HepG2 (cell line): ENCODE data around the gene UBAP1. TPM values are rescaled to one million over a fixed set of nuclear protein-coding genes. Genes with fewer than 3 reads are reported as not detected.

ENCODE experiments used
- ATAC-seq: fragments of 200-7000 bp; cut with Tn5 transposase; 3 replicates; pipeline ENCODE4 v1.9.1; 2020; ENCODE audit warnings: mild to moderate bottlenecking, moderate library complexity
- BruUV-seq: library from RNA; stranded (reverse); fragments of 400-500 nt; replicated peaks from 2 replicates; lab custom pipeline; 2021; lab: Mats Ljungman, UMichigan
- CTCF ChIA-PET: fragments of 300-600 bp; formaldehyde crosslinking; extraction: SDS; loops from one replicate; lab custom pipeline; 2021; ENCODE audit warnings: low total read pairs, inconsistent platforms, low intra/inter-chr PET ratio; lab: Yijun Ruan, JAX
- POLR2A ChIA-PET: fragments of 350-600 bp; sonication (Branson Sonifier 250); formaldehyde crosslinking; loops from one replicate; lab custom pipeline; 2020; ENCODE audit warnings: antibody characterized with exemption, inconsistent platforms; lab: Yijun Ruan, JAX
- DNase-seq: peaks from one replicate; pipeline ENCODE4 v3.0.0-alpha.2; 2015; ENCODE audit warnings: low spot score
- FAIRE-seq: peaks from 3 replicates; lab custom pipeline; 2011; peaks lifted over from hg19 to GRCh38; lab: Jason Lieb, UNC
- H2AFZ ChIP-seq: one replicate; pipeline ENCODE4 v1.6.1; 2011; ENCODE audit warnings: low read length, inconsistent platforms
- H3K27ac ChIP-seq: fragments of 300-600 bp; 3 replicates; pipeline ENCODE4 v1.8.0; 2011; ENCODE audit warnings: mixed run types, mild to moderate bottlenecking, mixed read lengths, low read length, inconsistent platforms; ENCODE audit not compliant: insufficient read depth; ENCODE audit errors: extremely low read length
- H3K27me3 ChIP-seq, 2 experiments: fragments of 200-600 bp in 1 of 2; 2 replicates in 1 of 2; 3 replicates in 1 of 2; pipeline versions ENCODE4 v1.6.0 to v1.8.0; 2011; ENCODE audit warnings: low read length in 2 of 2, mild to moderate bottlenecking in 2 of 2, moderate library complexity in 2 of 2, inconsistent platforms in 1 of 2; ENCODE audit not compliant: insufficient read depth in 2 of 2, control insufficient read depth in 1 of 2
- H3K36me3 ChIP-seq, 2 experiments: fragments of 200-600 bp in 1 of 2; replicated peaks in 1 of 2; 2 replicates in 1 of 2; 3 replicates in 1 of 2; pipeline versions ENCODE4 v1.5.1 to v1.8.0; 2011; ENCODE audit warnings: low read length in 2 of 2, inconsistent platforms in 1 of 2; ENCODE audit not compliant: insufficient read depth in 2 of 2, control insufficient read depth in 1 of 2
- H3K4me1 ChIP-seq: 2 replicates; pipeline ENCODE4 v1.5.1; 2012; ENCODE audit warnings: low read length, inconsistent platforms; ENCODE audit not compliant: insufficient read depth
- H3K4me2 ChIP-seq: 2 replicates; pipeline ENCODE4 v1.6.0; 2011; ENCODE audit warnings: low read depth, low read length, inconsistent platforms
- H3K4me3 ChIP-seq, 3 experiments: fragments of 200-600 bp in 1 of 3; sonication (generic), shearing (Covaris generic) in 1 of 3; replicated peaks in 1 of 3; 2 replicates each; pipeline ENCODE4 v1.5.1; 2011 to 2016; ENCODE audit warnings: low read length in 3 of 3, inconsistent platforms in 2 of 3, low read depth in 2 of 3, mild to moderate bottlenecking in 2 of 3, control low read depth in 1 of 3, mixed read lengths in 1 of 3; ENCODE audit not compliant: insufficient read depth in 1 of 3
- H3K79me2 ChIP-seq: one replicate; pipeline ENCODE4 v1.6.1; 2011; ENCODE audit warnings: low read length, inconsistent platforms; ENCODE audit not compliant: insufficient read depth
- H3K9ac ChIP-seq: 2 replicates; pipeline ENCODE4 v1.6.0; 2011; ENCODE audit warnings: mild to moderate bottlenecking, low read depth, low read length, inconsistent platforms; ENCODE audit not compliant: insufficient read depth
- H3K9me3 ChIP-seq: 2 replicates; pipeline ENCODE4 v1.5.1; 2012; ENCODE audit warnings: mild to moderate bottlenecking, low read length
- H4K20me1 ChIP-seq: 2 replicates; pipeline ENCODE4 v1.6.0; 2011; ENCODE audit warnings: inconsistent platforms, mild to moderate bottlenecking, low read length, moderate library complexity; ENCODE audit not compliant: insufficient read depth
- HNF4G ChIP-seq, 2 experiments: sonication (generic) in 1 of 2; formaldehyde crosslinking in 1 of 2; IDR thresholded peaks; 2 replicates each; pipeline versions ENCODE4 v1.4.0 to v1.6.1; 2011 to 2020; ENCODE audit warnings: borderline replicate concordance in 2 of 2, low read depth in 2 of 2, mild to moderate bottlenecking in 2 of 2, low read length in 1 of 2, missing genetic modification reagents in 1 of 2, moderate library complexity in 1 of 2
- NR1H2 ChIP-seq: sonication (generic); formaldehyde crosslinking; IDR thresholded peaks from 2 replicates; pipeline ENCODE4 v1.8.1; 2022; ENCODE audit warnings: low read depth, missing genetic modification reagents, borderline replicate concordance
- ZNF121 ChIP-seq: sonication (generic); formaldehyde crosslinking; IDR thresholded peaks from 2 replicates; pipeline ENCODE4 v1.5.0; 2020; ENCODE audit warnings: mild to moderate bottlenecking, missing genetic modification reagents
- ZNF317 ChIP-seq: sonication (generic); formaldehyde crosslinking; IDR thresholded peaks from 2 replicates; pipeline ENCODE4 v1.5.0; 2020; ENCODE audit warnings: mild to moderate bottlenecking, missing genetic modification reagents
- ZNF850 ChIP-seq: sonication (generic); formaldehyde crosslinking; conservative IDR thresholded peaks from 2 replicates; pipeline ENCODE4 v1.9.0; 2021; ENCODE audit warnings: mild to moderate bottlenecking, missing genetic modification reagents
- WGBS: methylation state at CpG from one replicate; pipeline ENCODE4 v1.1.6; 2017; ENCODE audit warnings: low lambda C conversion rate; 5-methylcytosine and 5-hydroxymethylcytosine counted together
- in situ Hi-C: cut with HindIII; loops from 2 replicates; pipeline ENCODE4 v1.10.0; 2017; ENCODE audit warnings: low pct_unique_long_range_greater_than_20kb; ENCODE audit not compliant: extremely low pct_ligation_motif_present
- intact Hi-C: fragments of 100-400 bp; cut with micrococcal nuclease; formaldehyde crosslinking; loops from one replicate; pipeline ENCODE4 v1.10.0; 2022; ENCODE audit not compliant: unreplicated experiment
- polyA plus RNA-seq, 8 experiments: library from polyadenylated mRNA; depleted of rRNA in 3 of 8; stranded (reverse) in 7 of 8; unstranded in 1 of 8; fragments of >200 nt; fragmentation: Illumina TruSeq in 4 of 8; extraction: Trizol in 4 of 8; gene quantifications; 2 replicates each; pipeline versions ENCODE4 v1.2.1 to v1.2.3, GENCODE V29; 2011 to 2016; ENCODE audit warnings: low read depth in 4 of 8, missing spikeins in 1 of 8, mixed read lengths in 1 of 8; ENCODE audit not compliant: insufficient read depth in 1 of 8
- total RNA-seq, 5 experiments: library from RNA; depleted of rRNA; stranded (reverse); fragments of >200 nt; fragmentation: Illumina TruSeq; extraction: Trizol; gene quantifications; 2 replicates each; pipeline ENCODE4 v1.2.3, GENCODE V29; 2016; ENCODE audit warnings: low read depth in 1 of 5
- TF ChIP-seq, protein P1 (sequence below): sonication (generic); formaldehyde crosslinking; IDR thresholded peaks from 2 replicates; pipeline ENCODE4 v1.5.0; 2020; ENCODE audit warnings: missing genetic modification reagents
- TF ChIP-seq, protein P2 (sequence below): sonication (generic); formaldehyde crosslinking; IDR thresholded peaks from 2 replicates; pipeline ENCODE4 v1.4.0; 2020; ENCODE audit warnings: missing genetic modification reagents
- TF ChIP-seq, protein P3 (sequence below): sonication (generic); formaldehyde crosslinking; IDR thresholded peaks from 2 replicates; pipeline ENCODE4 v1.5.0; 2020; ENCODE audit warnings: mild to moderate bottlenecking, missing genetic modification reagents
- TF ChIP-seq, protein P4 (sequence below): IDR thresholded peaks from 2 replicates; pipeline ENCODE4 v1.6.1; 2016; ENCODE audit warnings: mild to moderate bottlenecking, missing biosample characterization, missing genetic modification reagents

The UBAP1 gene
- total and polyA plus RNA-seq, 2 of the 13 experiments (the other 11 are each of a cell fraction or from before 2014, with no cell fraction given): 19.5 to 40.5 TPM

DNA sequence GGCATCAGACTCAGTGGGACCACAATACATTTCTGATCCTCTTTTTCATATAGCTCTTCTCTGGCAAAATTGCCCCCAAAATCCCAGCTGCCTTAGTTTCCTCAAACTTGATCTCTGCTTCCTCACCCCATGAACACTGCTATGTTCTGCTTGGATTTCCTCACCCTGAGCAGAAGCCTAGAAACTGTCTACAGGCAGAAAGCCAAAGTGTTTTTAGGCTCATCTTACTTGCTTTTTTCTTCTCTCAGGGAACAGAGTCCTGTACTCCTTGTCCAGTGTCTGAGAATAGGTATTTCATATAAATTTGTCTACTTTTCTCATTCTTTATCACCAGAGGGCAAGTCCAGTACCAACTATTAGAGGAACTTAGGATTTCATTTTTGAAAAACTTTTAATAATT lies 21.5 kb upstream of the UBAP1 start (continued):
- TF ChIP-seq ZNF317 (no peak), ZNF850 (CRISPR knock-in tag) (no peak), HNF4G (IDR thresholded peaks at IDR 0.05; ENCODE audit: borderline replicate concordance, low read depth, low read length) (no peak), HNF4G (CRISPR knock-in tag; IDR thresholded peaks at IDR 0.05; ENCODE audit: borderline replicate concordance, low read depth) (no peak), NR1H2 (CRISPR knock-in tag) (no peak)
- TF ChIP-seq, protein P1, sequence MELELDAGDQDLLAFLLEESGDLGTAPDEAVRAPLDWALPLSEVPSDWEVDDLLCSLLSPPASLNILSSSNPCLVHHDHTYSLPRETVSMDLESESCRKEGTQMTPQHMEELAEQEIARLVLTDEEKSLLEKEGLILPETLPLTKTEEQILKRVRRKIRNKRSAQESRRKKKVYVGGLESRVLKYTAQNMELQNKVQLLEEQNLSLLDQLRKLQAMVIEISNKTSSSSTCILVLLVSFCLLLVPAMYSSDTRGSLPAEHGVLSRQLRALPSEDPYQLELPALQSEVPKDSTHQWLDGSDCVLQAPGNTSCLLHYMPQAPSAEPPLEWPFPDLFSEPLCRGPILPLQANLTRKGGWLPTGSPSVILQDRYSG (CRISPR knock-in tag): no peak
- TF ChIP-seq, protein P2, sequence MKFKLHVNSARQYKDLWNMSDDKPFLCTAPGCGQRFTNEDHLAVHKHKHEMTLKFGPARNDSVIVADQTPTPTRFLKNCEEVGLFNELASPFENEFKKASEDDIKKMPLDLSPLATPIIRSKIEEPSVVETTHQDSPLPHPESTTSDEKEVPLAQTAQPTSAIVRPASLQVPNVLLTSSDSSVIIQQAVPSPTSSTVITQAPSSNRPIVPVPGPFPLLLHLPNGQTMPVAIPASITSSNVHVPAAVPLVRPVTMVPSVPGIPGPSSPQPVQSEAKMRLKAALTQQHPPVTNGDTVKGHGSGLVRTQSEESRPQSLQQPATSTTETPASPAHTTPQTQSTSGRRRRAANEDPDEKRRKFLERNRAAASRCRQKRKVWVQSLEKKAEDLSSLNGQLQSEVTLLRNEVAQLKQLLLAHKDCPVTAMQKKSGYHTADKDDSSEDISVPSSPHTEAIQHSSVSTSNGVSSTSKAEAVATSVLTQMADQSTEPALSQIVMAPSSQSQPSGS: no peak

DNA sequence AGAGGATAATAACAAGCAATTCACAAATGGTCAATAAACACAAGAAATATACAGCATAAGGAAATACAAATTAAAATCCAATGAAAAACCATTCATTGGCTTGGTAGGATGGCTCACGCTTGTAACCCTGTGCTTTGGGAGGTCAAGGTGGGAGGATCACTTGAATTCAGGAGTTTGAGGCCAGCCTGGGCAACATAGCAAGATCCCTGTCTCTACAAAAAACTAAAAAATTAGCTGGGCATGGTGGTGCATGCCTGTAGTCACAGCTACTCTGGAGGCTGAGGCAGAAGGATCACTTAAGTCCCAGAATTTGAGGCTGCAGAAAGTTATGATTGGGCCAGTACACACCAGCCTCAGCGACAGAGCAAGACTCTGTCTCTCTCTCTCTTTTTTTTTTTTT lies 20.9 kb upstream of the UBAP1 start:
- Histone ChIP-seq H3K36me3 (no peaks in the 10 kb centered on the region), H3K27ac (no peak overlapping the region), H3K4me3 (peak overlapping the region in 2 of 3 experiments; percentile 22; a peak in 1 of 6 replicates), H3K27me3 (no peaks in the 10 kb centered on the region), H3K79me2 (no peaks in the 10 kb centered on the region), H2AFZ (no peak overlapping the region), H4K20me1 (no peaks in the 10 kb centered on the region), H3K4me1 (peaks cover 27% of the 10 kb centered on the region), H3K4me2 (peak overlapping the region; percentile 54)
- WGBS: 77% methylated on average over 2 of the region's 2 CpGs
- ChIA-PET CTCF (no interaction called here), POLR2A (interaction anchor here (1.0 to 5.6 kb wide), 3 partner anchors 21 to 34 kb away, joined by 3 to 35 read pairs (median 3); partner anchors contain the start of genes DCAF12 and UBAP1)
- ATAC-seq (peak; percentile 12; the same call in 2 of the 3 replicates), DNase-seq (no peak), FAIRE-seq (no peak)
- BruUV-seq: no TSS peak
- intact Hi-C loops: no loop called here
- peak; percentile 93 for TF ChIP-seq ZNF121 (CRISPR knock-in tag)
- TF ChIP-seq, protein P3, sequence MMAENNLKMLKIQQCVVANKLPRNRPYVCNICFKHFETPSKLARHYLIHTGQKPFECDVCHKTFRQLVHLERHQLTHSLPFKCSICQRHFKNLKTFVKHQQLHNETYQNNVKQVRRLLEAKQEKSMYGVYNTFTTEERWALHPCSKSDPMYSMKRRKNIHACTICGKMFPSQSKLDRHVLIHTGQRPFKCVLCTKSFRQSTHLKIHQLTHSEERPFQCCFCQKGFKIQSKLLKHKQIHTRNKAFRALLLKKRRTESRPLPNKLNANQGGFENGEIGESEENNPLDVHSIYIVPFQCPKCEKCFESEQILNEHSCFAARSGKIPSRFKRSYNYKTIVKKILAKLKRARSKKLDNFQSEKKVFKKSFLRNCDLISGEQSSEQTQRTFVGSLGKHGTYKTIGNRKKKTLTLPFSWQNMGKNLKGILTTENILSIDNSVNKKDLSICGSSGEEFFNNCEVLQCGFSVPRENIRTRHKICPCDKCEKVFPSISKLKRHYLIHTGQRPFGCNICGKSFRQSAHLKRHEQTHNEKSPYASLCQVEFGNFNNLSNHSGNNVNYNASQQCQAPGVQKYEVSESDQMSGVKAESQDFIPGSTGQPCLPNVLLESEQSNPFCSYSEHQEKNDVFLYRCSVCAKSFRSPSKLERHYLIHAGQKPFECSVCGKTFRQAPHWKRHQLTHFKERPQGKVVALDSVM: peak; percentile 52; the same call in 1 of the 2 replicates
- TF ChIP-seq, protein P4, sequence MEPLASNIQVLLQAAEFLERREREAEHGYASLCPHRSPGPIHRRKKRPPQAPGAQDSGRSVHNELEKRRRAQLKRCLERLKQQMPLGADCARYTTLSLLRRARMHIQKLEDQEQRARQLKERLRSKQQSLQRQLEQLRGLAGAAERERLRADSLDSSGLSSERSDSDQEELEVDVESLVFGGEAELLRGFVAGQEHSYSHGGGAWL: no peak
- TF ChIP-seq, all 625 proteins: peak for 2
- in situ Hi-C loops: no loop called here
- Histone ChIP-seq H3K9ac (0 out of 2 replicates have a peak overlapping the region, but pooled peaks have one; percentile 34), H3K9me3 (no peaks in the 10 kb centered on the region)
